WERI-Rb-1 (cell line): ENCODE results near the gene PLXNB3.

Experiments used
- DNase-seq: peaks from one replicate; pipeline ENCODE4 v3.0.0-alpha.2; 2020
- H3K27ac ChIP-seq: fragments of 250-450 bp; sonication (Bioruptor Pico); 2 replicates; pipeline ENCODE4 v1.5.1; 2020; ENCODE audit warnings: mild to moderate bottlenecking, moderate library complexity
- H3K27me3 ChIP-seq: fragments of 250-450 bp; sonication (Bioruptor Pico); 2 replicates; pipeline ENCODE4 v1.5.1; 2021; ENCODE audit warnings: mild to moderate bottlenecking, low read depth, moderate library complexity; ENCODE audit not compliant: insufficient read depth, severe bottlenecking
- H3K36me3 ChIP-seq: fragments of 250-450 bp; sonication (Bioruptor Pico); 2 replicates; pipeline ENCODE4 v1.5.1; 2020; ENCODE audit warnings: mild to moderate bottlenecking, moderate library complexity
- H3K4me3 ChIP-seq: 2 replicates; pipeline ENCODE4 v1.5.1; 2011; ENCODE audit warnings: low read depth, mild to moderate bottlenecking, control low read depth, low read length
- H3K9me3 ChIP-seq: fragments of 250-450 bp; sonication (Bioruptor Pico); 2 replicates; pipeline ENCODE4 v1.5.1; 2021; ENCODE audit warnings: mild to moderate bottlenecking, moderate library complexity; ENCODE audit not compliant: severe bottlenecking
- TF ChIP-seq, protein P1 (sequence below): IDR thresholded peaks from 2 replicates; pipeline ENCODE4 v1.5.1; 2011; ENCODE audit warnings: low read depth, mild to moderate bottlenecking, control low read depth, inconsistent platforms, low read length

PLXNB3 gene

DNA sequence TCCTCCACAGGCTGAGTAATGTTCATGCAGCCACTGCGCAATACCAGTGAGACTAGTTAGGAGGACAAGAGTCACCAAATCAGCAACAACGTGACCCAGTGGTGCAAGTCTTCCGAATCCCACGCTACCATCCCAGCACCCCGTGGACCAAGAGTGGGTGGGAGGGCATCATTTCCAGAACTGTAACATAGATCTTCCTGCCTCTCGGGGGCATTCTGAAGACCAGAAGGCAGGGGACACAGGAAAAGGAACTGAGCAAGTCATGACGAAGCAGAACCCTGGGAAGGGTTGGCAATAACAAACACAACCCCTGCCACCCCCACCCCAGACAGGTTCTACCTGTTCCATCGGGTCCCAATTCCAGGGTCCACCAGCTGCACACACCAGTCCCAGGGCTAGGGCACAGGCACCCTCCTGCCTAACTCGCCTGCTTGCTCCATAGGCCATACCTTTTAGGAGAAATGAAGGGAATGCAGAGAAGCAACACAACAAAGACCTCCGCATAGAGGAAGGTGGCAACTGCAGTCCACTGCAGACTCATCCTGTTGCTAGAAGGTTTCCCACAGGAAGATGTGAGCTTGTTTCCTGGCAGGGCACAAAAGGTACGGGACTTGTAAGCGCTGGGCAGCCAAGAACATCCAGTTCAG lies 41.2 kb upstream of the PLXNB3 start:
- H3K9me3 ChIP-seq = no peaks in the 10 kb centered on the region
- peaks cover 48% of the 10 kb centered on the region for H3K36me3 ChIP-seq
- peaks cover 7% of the 10 kb centered on the region for H3K27me3 ChIP-seq
- peak overlapping the region; percentile 89 for H3K27ac ChIP-seq
- TF ChIP-seq, protein P1, sequence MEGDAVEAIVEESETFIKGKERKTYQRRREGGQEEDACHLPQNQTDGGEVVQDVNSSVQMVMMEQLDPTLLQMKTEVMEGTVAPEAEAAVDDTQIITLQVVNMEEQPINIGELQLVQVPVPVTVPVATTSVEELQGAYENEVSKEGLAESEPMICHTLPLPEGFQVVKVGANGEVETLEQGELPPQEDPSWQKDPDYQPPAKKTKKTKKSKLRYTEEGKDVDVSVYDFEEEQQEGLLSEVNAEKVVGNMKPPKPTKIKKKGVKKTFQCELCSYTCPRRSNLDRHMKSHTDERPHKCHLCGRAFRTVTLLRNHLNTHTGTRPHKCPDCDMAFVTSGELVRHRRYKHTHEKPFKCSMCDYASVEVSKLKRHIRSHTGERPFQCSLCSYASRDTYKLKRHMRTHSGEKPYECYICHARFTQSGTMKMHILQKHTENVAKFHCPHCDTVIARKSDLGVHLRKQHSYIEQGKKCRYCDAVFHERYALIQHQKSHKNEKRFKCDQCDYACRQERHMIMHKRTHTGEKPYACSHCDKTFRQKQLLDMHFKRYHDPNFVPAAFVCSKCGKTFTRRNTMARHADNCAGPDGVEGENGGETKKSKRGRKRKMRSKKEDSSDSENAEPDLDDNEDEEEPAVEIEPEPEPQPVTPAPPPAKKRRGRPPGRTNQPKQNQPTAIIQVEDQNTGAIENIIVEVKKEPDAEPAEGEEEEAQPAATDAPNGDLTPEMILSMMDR = no peak
- H3K4me3 ChIP-seq = peak overlapping the region; percentile 78
- no peak for DNase-seq

DNA sequence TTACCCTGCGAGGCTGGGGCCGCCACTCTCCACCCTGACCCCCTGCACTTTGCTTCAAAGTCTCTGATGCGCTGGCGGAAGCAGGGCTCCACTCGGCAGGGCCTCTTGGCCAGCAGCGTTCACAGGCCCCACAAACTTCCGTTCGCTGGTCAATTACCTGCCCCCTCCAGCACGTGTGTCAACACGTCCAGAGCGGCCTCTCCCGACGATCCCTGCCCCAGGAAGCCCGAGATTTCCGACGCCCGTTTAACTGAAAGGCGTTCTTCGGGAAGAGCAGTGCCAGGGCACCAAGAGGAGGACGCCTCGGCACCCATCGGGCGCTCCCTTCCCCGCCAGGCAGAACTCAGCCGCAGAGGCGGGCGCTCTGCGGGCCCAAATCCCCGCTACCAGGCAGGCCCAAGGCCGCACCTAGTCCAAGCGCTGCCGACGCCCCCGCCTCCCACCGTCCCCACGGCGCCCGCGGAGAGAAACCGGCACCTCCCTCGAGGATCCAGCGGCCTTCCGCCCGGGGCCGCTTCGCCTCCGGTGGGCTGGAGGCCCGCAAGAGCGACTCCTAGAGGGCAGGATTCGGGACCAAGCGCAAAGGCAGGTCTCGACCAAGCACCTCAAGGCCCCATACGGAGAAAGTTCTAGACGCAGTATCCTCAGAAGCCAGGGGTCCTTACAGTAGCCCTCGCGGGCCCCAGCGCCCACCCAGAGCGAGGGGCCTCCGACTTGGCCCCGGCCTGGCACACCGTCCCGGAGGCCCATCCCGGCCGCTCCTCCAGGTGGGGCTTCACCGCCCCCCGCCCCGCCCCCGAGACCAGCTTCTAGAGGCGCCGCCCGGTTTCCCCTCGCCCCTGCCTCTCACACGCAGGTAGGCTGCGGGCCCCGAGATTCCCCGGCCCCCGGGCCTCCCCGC lies 40.4 kb upstream of the PLXNB3 start:
- Histone ChIP-seq H3K36me3 (peaks cover 41% of the 10 kb centered on the region), H3K4me3 (peak overlapping the region; percentile 78), H3K27ac (peak overlapping the region; percentile 89), H3K27me3 (peaks cover 7% of the 10 kb centered on the region), H3K9me3 (no peaks in the 10 kb centered on the region)
- TF ChIP-seq, protein P1 = peak; percentile 80
- DNase-seq = peak; percentile 76

DNA sequence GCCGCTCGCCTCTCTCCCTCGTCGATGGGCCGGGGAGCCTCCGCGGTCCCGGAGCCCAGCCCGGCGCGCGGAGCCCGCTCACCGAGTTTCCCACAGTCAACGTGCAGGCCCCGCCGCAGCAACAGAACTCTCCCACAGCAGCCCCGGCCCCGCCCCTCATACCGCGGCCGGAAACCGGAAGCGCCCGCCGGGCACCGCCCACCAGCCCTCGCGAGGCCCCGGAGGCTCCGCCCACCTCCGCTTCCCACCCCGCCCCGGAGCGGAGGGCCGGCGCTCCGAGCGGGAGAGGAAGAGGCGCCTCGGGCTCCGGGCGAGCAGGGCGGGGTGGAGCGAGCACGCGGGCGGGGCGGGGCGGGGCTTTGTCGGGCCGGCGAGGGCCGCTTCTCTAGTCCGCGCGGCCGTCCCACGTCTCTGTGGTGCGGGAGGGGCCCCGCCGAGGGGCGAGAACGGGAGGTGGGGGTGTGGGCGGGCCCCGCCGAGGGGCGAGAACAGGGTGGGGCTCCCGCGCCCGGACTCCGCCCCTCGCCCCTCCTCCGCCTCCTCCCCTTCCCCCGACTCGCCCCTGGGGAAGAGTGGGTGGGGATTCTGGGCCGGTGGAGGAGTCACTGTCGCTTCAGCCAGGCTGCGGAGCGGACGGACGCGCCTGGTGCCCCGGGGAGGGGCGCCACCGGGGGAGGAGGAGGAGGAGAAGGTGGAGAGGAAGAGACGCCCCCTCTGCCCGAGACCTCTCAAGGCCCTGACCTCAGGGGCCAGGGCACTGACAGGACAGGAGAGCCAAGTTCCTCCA lies 39.6 kb upstream of the PLXNB3 start, which contains the start of the genes ABCD1 and BCAP31:
Gene ABCD1, plus strand, starts transcription at position 605 of the 787 bp plus-strand sequence. CDS start 411 bp downstream, outside the sequence.
Gene BCAP31, minus strand, starts transcription at position 136 of the 787 bp plus-strand sequence. CDS start 1,143 bp downstream, outside the sequence.
- DNase-seq = peak; percentile 94
- H3K4me3 ChIP-seq = peak within 1 kb of the TSS; percentile 78
- peaks cover 35% of the 10 kb centered on the region for H3K36me3 ChIP-seq
- H3K9me3 ChIP-seq = no peaks in the 10 kb centered on the region
- TF ChIP-seq, protein P1 = no peak
- H3K27ac ChIP-seq = peak within 1 kb of the TSS; percentile 89
- peaks cover 7% of the 10 kb centered on the region for H3K27me3 ChIP-seq

DNA sequence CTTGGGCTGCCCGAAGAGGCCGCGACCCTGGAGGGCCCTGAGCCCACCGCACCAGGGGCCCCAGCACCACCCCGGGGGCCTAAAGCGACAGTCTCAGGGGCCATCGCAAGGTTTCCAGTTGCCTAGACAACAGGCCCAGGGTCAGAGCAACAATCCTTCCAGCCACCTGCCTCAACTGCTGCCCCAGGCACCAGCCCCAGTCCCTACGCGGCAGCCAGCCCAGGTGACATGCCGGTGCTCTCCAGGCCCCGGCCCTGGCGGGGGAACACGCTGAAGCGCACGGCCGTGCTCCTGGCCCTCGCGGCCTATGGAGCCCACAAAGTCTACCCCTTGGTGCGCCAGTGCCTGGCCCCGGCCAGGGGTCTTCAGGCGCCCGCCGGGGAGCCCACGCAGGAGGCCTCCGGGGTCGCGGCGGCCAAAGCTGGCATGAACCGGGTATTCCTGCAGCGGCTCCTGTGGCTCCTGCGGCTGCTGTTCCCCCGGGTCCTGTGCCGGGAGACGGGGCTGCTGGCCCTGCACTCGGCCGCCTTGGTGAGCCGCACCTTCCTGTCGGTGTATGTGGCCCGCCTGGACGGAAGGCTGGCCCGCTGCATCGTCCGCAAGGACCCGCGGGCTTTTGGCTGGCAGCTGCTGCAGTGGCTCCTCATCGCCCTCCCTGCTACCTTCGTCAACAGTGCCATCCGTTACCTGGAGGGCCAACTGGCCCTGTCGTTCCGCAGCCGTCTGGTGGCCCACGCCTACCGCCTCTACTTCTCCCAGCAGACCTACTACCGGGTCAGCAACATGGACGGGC lies 38.8 kb upstream of the PLXNB3 start:
- peak overlapping the region; percentile 89 for H3K27ac ChIP-seq
- DNase-seq = no peak
- H3K27me3 ChIP-seq = peaks cover 7% of the 10 kb centered on the region
- peak overlapping the region; percentile 41 for H3K4me3 ChIP-seq
- TF ChIP-seq, protein P1 = no peak
- H3K36me3 ChIP-seq = peaks cover 34% of the 10 kb centered on the region
- no peaks in the 10 kb centered on the region for H3K9me3 ChIP-seq

DNA sequence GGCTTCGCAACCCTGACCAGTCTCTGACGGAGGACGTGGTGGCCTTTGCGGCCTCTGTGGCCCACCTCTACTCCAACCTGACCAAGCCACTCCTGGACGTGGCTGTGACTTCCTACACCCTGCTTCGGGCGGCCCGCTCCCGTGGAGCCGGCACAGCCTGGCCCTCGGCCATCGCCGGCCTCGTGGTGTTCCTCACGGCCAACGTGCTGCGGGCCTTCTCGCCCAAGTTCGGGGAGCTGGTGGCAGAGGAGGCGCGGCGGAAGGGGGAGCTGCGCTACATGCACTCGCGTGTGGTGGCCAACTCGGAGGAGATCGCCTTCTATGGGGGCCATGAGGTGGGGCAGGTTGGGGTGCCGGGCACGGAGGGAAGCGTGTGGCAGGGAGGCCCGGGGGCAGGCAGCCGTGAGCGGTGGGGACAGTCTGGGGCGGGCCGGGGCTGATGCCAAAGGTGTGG lies 38.2 kb upstream of the PLXNB3 start:
- TF ChIP-seq, protein P1 = no peak
- H3K4me3 ChIP-seq = no peak overlapping the region
- peaks cover 31% of the 10 kb centered on the region for H3K36me3 ChIP-seq
- peaks cover 10% of the 10 kb centered on the region for H3K27me3 ChIP-seq
- H3K9me3 ChIP-seq = no peaks in the 10 kb centered on the region
- peak overlapping the region; percentile 89 for H3K27ac ChIP-seq
- DNase-seq = no peak
